T-helper 1 cell treated with Interleukin-12 subunit alpha and Interleukin-12 subunit beta and Interleukin-4 antibody, amounts not matched to agents 30 ng/mL and 1 ng/mL, for 36 hours (primary cell): ENCODE results near the gene GID4. TPM values are rescaled to one million over a fixed set of nuclear protein-coding genes. Genes with fewer than 3 reads are reported as not detected.

ENCODE experiments used
- intact Hi-C: fragments of 100-400 bp; cut with micrococcal nuclease; formaldehyde crosslinking; loops from one replicate; pipeline ENCODE4 v1.15.1; 2024
- total RNA-seq: library from RNA; stranded (reverse); gene quantifications from 2 replicates; pipeline ENCODE4 v1.2.3, GENCODE V29; 2022

The GID4 gene
- total RNA-seq, 1 donor from 2014 or later = 9.3 TPM

- intact Hi-C loops = no loop called here
Observed at GRCh38 chr17:18041776-18042175, 2.6 kb downstream of the GID4 start.

GRCh38 chr17:18042983-18043382 lies 3.8 kb downstream of the GID4 start:
- intact Hi-C loops = no loop called here

DNA sequence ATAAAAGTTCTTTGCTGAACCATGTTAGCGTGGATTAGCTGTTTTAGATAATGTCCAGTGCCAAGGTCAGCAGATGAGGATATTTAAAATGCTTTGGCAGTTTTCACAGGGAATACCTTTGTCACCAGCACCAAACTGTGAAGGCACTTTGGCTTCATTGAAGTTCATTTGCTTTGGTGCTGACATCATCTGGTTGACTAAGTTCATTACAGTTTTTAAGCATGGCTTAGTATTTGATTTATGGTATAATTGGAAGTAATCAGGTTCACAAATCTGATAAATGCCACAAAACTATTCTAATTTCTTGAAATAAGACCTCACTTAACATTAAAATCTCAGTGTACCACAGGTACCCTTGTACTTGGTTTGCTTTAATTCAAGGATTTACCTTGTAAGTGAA lies 4.3 kb downstream of the GID4 start:
- intact Hi-C loops = no loop called here

- intact Hi-C loops = no loop called here
Observed at GRCh38 chr17:18044609-18045008, 5.4 kb downstream of the GID4 start.

DNA sequence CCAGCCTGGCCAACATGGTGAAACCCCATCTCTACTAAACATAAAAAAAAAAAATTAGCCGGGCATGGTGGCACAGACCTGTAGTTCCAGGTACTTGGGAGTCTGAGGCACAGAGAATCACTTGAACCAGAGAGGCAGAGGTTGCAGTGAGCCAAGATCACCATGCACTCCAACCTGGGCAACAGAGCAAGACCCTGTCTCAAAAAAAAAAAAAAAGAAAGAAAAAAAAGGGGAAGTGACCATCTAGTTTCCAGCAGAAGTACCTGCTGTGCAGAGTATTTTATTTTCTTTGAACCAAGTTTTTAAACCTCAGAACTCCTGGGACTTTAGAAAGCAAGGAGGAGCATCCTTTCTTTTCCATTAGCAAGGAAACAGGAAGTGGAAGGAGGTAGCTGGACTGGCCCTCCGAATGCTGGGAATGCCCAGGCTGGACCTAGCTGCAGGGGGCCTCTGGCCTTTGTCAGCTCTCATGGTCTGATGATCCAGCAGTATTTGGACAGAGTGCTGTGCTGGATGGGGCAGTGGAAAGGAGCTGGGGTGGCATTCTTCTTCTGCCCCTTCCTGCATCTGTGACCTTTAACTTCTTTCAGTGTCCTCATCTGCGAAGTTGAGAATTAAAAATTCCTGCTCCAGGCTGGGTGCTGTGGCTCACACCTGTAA lies 6.6 kb downstream of the GID4 start:
- intact Hi-C loops = no loop called here

DNA sequence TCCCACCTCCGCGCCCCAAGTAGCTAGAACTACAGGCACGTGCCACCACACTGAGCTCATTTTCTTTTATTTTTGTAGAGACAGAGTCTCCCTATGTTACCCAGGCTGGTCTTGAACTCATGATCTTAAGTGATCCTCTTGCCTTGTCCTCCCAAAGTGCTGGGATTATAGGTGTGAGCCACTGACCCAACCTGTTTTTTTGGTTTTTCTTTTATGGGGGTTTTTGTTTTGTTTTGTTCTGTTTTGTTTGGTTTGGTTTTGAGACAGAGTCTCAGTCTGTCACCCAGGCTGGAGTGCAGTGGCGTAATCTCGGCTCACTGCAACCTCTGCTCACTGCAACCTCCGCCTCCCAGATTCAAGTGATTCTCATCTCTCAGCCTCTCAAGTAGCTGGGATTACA lies 16.4 kb downstream of the GID4 start:
- intact Hi-C loops = no loop called here

DNA sequence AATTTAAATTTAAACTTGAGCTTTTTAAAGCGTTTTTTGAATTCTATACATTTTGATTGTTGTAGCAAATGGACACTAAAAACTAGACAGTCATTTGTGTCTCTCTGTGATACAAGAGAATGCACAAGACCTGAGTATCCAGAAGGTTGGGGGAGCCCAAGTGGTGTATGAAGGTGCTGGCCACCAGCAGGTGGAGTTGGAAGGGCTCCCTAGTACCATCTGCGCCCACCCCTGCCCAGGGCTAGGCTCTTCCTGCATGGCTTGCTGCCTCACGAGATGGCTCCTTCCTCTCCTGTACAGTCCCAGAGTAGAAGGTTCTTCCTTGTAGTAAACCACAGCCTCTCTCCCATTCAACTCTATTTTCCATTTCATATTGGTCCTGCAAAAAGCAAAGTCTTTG lies 17.0 kb downstream of the GID4 start:
- intact Hi-C loops = no loop called here

- intact Hi-C loops = no loop called here
Observed at GRCh38 chr17:18059283-18059682, 20.1 kb downstream of the GID4 start.

DNA sequence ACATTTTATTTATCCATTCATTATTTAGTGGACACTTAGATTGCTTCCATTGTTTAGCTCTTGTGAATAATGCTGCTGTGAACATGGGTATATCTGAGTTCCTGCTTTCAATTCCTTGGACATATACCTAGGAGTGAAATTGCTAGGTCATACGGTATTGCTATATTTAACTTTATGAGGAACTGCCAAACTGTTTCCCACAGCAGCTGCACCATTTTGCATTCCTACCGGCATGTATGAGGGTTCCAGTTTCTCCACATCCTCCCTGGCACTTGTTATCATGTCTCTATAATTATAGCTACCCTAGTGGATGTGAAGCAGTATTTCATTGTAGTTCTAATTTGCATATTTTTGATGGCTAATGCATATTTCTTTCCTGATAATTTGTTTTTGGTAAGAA lies 24.8 kb downstream of the GID4 start:
- intact Hi-C loops = no loop called here

DNA sequence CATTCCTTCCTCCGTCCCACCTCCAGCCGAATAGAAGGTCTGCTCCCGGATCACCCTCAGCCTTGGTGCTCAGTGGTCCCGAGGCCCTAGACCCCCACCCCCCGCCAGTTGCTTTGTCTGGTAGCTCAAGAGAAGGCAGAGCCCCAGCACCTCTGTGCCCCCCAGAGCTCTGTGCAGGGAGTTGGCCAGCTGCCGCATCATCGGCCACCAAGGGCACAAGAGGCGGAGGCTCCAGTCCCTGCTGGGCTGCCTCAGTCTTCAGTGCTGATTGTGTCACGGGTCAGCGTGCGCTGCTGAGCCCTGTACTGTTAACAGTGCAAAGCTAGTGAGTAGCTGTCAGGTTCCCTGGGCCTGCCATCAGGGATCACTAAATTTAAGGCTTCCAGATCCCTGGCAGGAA lies 26.3 kb downstream of the GID4 start:
- intact Hi-C loops = no loop called here

GRCh38 chr17:18066866-18067265 lies 27.7 kb downstream of the GID4 start:
- intact Hi-C loops = no loop called here

DNA sequence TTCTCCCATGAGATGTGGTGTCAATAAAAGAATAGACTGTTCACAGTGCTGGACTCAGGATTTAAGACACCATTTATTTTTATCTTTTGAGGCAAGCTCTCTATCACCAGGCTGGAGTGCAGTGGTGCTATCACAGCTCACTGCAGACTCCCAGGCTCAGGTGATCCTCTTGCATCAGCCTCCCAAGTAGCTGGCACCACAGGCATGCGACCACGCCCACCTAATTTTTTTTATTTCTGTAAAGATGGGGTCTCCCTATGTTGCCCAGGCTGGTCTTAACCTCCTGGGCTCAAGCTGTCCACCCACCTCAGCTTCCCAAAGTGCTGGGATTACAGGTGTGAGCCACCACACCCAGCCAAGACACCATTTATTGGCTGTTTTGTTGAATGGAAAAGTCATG lies 29.9 kb downstream of the GID4 start:
- intact Hi-C loops = no loop called here

DNA sequence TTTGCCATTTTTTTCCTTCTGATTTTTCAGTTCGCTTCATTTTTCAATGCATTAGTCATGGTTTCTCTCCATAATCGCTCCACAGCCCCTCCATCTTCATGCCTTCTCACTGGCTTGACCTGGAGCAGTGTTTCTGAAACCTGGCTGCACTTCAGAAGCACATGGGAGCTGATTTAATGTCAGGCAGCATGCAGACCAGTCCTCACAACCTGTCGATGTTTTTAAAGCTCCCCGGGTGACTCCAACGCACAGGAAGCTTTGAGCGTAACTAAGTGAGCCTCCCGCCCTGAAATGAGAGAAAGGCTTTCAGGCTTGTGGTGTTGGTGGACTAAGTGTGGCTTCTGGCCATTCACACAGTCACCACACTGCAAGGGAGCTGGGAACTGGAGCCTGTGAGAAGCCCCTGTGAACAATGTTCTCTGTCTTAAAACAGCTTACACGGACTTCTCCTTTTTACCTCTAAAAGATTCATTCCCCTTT lies 31.7 kb downstream of the GID4 start:
- intact Hi-C loops = no loop called here

DNA sequence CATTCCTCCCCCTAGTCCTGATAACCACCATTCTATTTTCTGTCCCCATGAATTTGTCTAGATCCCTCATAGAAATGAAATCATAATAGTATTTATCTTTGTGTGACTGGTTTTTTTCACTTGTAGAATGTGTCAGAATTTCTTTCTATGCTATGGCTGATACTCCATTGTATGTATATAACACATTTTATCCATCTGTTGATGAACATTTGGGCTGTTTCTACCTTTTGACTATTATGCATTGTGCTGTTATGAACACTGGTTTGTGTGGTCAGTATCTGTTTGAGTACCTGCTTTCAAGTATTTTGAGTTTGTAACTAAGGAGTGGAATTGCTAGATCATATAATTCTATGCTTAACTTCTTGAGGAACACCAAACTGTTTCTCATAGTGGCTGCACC lies 32.5 kb downstream of the GID4 start:
- intact Hi-C loops = no loop called here

DNA sequence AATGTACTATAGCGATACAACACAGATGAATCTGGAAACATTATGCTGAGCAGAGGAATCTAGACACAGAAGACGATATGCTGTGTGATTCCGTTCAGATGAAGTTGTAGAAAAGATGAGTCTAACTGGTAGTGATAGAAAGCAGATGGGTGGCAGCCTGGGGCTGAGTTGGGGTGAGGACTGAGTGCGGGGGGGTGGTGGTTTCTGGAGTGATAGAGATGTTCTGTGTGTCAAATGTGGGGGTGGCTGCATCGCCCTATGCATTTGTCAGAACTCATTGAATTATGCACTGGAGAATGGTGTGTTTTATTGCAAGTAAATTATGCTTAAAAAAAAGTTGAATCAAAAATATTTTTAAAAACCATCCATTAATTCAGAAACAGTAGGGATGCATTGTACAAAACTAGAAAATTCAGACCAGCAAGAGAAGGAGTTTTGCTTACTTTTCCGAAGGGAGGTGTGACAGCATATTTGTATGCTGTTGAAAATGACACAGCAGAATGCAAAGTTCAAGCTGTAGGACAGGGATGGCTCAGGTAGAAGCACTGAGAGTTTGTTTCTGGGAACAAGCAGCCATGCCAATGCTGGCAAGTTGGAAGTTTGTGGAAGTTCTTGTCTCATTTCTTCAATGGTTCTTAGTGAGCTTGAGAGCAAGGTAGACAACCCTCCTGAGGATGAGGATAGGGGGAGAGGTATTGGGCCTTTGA lies 35.5 kb downstream of the GID4 start:
- intact Hi-C loops = no loop called here

DNA sequence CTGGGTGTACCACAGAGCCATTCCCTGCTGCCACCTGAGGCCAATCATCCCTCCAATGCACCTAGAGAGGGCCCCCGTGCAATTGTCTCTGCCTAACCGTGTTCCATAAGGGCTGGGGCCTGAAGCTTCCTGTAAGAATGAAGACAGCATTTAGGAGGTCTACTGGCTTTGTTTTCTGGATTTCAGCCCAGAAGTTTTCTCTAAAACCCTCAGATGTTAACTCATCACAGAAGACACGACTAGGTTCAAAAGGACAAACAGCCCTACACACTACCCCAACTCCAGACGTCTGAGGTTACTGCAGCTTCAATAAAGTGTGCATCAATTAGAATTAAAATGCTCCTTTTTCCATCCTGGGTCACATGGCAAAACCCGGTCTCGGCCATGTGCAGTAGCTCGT lies 37.7 kb downstream of the GID4 start:
- intact Hi-C loops = no loop called here

GRCh38 chr17:18079543-18079942 lies 40.3 kb downstream of the GID4 start:
- intact Hi-C loops = no loop called here

GRCh38 chr17:18084256-18084655 lies 45.0 kb downstream of the GID4 start:
- intact Hi-C loops = no loop called here

DNA sequence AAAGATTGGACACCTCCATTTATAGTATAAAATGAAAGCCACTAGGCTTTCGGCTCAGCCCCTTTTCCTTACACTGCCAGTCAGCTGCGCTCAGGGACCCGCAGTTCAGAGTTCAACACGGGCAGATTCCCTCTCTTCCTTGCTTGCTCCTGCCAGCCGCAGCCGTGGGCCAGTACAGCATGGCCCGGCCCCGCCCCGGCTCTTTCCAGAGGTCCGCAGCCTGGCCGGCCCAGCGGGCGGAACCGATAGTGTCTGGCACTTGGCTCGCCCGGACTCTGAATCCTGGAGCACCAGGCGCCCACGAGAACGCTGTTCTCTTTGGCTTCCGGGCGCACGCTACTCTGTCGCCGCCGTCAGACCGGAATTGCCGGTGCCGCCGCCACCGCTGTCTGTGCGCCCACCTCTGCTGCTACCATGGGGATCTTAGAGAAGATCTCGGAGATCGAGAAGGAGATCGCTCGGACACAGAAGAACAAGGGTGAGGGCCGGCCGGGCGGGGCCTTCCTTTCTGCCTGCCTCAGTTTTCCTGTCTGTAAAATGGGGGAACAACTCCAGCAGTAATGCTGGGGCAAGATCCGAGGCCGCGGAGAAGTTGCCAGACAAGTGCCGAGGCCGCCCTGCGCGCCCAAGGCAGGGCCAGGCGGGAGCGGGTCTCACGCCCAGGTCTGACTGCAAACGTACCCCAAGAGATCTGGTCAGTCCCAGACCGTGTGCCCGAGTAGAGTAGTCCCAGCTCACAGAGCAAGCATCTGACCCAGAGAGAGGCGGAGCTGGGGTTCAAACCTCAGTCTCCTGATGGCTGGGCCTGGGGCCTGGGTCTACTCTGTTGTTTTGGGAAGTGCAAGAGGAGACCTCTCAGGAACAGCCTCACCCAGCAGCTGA lies 48.6 kb downstream of the GID4 start, which contains the start of gene DRG2:
Gene DRG2 (plus strand): TSS at position 339 of the 882 bp plus-strand sequence. CDS start 76 bp downstream, at position 415.
- intact Hi-C loops = loop anchor here (1.0 kb wide), 5 partner anchors 49 to 336 kb away; partner anchors contain the start of genes ALKBH5, ATPAF2, DRC3 and GID4

- intact Hi-C loops = no loop called here
Observed at GRCh38 chr17:18089613-18090012, 50.4 kb downstream of the GID4 start.

- intact Hi-C loops = no loop called here
Observed at GRCh38 chr17:18093616-18094408, 54.6 kb downstream of the GID4 start.
